ENCODE data around the gene OTUD4.
"Not testable (repeated sequence)": the region's sequence is repeated elsewhere in the genome, so short reads cannot be mapped to it uniquely, and the experiment has no call there.

Gene OTUD4, protein sequence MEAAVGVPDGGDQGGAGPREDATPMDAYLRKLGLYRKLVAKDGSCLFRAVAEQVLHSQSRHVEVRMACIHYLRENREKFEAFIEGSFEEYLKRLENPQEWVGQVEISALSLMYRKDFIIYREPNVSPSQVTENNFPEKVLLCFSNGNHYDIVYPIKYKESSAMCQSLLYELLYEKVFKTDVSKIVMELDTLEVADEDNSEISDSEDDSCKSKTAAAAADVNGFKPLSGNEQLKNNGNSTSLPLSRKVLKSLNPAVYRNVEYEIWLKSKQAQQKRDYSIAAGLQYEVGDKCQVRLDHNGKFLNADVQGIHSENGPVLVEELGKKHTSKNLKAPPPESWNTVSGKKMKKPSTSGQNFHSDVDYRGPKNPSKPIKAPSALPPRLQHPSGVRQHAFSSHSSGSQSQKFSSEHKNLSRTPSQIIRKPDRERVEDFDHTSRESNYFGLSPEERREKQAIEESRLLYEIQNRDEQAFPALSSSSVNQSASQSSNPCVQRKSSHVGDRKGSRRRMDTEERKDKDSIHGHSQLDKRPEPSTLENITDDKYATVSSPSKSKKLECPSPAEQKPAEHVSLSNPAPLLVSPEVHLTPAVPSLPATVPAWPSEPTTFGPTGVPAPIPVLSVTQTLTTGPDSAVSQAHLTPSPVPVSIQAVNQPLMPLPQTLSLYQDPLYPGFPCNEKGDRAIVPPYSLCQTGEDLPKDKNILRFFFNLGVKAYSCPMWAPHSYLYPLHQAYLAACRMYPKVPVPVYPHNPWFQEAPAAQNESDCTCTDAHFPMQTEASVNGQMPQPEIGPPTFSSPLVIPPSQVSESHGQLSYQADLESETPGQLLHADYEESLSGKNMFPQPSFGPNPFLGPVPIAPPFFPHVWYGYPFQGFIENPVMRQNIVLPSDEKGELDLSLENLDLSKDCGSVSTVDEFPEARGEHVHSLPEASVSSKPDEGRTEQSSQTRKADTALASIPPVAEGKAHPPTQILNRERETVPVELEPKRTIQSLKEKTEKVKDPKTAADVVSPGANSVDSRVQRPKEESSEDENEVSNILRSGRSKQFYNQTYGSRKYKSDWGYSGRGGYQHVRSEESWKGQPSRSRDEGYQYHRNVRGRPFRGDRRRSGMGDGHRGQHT

DNA sequence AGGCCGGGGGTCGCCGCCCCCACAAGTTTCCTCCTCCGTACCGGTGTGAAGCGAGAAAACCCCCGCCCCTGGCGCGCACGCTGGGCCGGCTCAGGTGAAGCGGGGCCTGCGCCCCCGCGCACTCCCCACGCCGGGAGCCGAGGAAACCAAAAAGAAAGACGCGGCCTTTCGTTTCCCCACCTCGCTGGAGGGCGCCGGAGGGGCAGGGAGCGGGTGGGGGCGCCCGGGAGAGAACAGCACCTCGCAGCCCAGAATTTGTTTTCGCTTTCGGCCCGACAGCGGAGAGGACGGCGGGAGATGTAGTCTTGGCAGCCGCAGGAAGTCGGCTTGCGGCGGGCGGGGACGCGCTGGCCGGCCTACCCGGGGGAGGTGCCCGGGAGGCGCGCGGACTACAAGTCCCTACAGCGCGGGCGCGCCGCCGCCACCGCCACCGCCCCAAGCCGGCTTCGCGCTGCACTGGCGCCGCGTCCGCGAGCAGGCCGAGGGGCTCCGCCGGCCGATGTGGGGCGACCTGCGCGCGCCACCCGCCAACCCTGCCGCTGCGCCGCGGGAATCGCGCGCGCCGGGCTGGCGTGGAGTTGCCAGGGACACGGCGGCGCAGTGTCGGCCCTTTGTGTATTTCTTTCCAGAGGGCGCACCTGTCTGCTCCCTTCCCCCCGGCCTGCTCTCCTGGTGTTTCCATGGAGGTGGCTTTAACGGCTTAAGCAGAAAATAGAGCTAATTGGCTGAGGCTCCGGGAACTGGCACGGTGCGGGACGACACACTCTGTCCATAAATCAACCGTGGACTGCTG, at the start of gene OTUD4:
OTUD4 (minus strand) TSS at position 292 of the 793 bp plus-strand sequence. CDS start 616 bp downstream, outside the sequence.
- DNase-seq (ENCODE audit: low read depth): peak; percentile 93

DNA sequence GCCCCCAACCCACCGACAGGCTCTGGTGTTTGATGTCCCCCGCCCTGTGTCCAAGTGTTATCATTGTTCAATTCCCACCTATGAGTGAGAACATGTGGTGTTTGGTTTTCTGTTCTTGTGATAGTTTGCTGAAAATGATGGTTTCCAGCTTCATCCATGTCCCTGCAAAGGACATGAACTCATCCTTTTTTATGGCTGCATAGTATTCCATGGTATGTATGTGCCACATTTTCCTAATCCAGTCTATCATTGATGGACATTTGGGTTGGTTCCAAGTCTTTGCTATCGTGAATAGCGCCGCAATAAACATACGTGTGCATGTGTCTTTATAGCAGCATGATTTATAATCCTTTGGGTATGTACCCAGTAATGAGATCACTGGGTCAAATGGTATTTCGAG, 42.8 kb upstream of the OTUD4 start:
- DNase-seq (ENCODE audit: low read depth): not testable (repeated sequence)

DNA sequence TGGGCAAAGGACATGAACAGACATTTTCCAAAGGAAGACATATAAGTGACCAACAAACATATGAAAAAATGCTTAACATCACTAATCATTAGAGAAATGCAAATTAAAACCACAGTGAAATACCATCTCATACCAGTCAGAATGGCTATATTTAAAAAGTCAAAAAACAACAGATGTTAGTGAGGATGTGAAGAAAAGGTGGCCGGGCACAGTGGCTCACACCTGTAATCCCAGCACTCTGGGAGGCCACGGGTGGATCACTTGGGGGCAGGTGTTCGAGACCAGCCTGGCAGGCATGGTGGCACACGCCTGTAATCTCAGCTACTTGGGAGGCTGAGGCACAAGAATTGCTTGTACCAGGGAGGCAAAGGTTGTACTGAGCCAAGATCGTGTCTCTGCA, 41.1 kb upstream of the OTUD4 start:
- not testable (repeated sequence) for DNase-seq (ENCODE audit: low read depth)

DNA sequence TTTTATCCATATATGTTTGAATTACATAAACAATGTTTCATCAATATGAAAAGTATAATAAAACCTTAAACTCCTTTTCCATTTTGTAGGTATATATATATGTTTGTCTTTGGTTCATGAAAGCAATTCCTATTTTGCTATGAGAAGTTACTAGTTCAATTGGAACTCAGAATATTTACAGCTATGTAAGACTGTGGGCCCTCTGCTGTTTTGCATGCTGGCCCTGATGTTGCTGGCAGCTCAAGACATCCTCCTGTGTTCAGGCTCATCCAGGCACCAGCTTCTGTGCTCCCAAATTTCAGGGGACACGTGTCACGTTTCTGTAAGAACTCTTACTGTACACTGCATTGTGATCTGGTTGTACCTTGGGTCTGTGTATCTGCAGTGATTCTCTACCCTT, 38.7 kb upstream of the OTUD4 start:
- no peak for DNase-seq (ENCODE audit: low read depth)

DNA sequence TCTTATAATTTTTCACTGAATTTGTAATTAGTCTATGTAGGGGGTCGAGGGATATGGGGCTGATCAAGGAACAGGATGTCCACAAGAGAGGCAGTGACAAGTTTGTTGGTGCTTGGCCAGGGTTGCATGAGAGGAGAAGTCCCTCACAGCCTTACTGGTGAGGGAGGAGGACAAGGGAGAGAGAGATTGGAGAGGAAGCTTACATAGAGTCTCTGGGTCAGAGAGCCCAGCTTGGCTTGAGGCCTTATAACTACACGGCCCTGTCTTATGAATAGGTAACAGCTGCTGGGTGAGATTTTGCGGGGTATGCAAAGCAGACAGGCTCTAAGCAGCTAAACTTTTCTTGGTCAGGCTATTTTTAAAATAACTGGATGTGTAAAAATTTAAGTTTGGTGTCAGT, 37.9 kb upstream of the OTUD4 start:
- no peak for DNase-seq (ENCODE audit: low read depth)

DNA sequence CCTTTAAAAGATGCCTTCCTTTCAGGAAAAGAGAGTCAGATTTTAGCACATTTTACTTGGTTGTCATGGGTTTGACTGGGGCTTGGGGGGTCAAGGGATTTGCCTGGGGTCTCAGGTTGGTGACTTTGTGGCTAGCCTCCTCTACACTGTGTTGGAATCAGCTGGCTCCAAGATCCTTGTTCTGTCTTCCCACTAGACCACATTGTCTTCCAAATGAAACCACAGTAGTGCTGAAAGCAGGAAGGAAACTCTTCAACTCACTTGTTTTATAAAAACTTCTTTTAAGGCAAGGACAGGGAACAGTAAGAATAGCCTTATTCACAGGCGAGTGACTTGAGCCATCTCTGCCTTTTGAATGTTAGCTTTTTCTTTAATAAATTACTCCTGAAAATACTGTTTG, 37.0 kb upstream of the OTUD4 start:
- DNase-seq (ENCODE audit: low read depth): no peak

DNA sequence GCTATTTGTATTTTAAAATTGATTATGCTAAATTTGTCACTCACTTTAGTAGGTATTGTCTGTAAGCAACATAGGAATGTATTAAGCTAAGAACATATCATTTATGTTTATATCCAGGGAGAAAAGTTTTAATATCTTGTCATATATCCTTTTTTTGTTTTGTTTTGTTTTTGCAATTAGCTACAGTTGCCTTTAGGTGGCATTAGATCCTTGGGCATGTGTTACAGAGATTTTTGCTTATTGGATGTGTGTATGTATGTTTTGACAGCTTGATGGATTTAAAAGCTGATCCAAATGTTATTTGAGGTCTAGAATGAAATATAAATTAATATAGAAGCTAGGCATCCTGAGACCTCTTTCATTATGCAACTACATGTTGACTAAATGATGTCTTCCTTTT, 36.1 kb upstream of the OTUD4 start:
- DNase-seq (ENCODE audit: low read depth): no peak

DNA sequence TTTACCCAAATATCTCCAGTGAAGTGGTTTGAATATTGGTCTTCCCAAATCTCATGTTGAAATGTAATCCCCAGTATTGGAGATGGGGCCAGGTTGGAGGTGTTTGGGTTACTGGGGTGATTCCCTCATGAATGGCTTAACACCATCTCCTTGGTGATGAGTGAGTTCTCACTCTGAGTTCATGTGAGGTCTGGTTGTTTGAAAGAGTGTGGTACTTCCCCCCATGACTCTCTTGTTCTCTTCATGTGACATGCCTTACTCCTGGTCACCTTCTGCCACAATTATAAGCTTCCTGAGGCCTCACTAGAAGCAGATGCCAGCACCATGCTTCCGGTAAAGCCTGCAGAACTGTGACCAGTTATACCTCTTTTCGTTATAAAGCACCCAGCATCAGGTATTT, 32.9 kb upstream of the OTUD4 start:
- DNase-seq (ENCODE audit: low read depth): no peak

DNA sequence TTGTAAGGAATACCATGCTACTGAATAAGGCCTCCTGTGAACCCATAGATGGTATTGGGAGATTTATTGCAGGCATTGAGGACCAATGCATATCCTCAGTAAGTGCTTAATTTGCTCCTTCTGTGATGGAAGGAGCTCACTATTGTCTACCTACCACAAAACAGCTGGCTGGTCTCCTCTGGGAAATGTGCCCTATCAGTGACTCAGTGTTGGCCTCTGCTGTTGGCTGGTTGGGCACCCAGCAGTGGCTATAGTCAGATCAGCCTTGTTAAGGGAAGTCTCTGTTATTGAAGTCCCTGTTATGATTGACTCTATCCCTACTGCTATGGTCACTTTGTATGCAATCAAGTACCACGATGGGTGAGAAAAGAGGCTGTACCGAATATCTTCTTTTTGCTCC, 27.5 kb upstream of the OTUD4 start:
- DNase-seq (ENCODE audit: low read depth): no peak

DNA sequence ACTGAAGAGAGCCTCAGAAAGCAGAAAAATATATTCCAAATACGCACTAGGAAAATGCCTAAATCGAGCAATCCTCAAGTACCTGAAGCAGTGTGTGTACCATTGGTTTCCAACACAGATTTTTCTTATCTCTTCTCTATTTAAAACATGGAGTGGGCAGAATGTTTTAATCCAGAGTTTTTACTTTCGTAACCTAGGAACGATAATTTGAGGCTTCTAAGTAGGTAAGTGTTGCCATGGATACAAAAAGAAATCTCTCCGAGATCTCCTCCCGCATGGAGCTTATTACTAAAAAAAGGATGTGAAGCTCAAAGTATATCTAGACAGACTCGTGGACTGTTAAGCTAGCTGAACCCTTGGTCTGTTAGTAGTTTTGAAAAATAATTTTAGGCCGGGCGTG, 23.0 kb upstream of the OTUD4 start:
- no peak for DNase-seq (ENCODE audit: low read depth)

DNA sequence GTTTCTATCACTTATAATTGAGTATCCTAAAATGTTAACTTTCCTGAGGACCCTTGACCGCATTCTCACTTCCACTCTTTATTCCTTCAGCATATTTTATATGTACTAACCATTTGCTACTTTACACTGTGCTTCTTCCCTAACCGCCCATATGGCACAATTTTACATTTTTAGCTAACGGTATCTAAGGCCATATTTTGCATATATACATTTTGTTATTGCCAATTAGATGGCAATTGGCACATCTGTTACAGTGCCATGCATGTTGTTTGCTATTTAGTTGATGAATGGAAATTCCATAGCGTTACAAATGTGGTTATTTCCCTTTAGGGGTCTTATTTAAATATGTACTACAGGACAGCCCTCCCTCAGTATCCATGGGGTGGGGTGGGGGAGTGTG, 20.0 kb upstream of the OTUD4 start:
- DNase-seq (ENCODE audit: low read depth): no peak

DNA sequence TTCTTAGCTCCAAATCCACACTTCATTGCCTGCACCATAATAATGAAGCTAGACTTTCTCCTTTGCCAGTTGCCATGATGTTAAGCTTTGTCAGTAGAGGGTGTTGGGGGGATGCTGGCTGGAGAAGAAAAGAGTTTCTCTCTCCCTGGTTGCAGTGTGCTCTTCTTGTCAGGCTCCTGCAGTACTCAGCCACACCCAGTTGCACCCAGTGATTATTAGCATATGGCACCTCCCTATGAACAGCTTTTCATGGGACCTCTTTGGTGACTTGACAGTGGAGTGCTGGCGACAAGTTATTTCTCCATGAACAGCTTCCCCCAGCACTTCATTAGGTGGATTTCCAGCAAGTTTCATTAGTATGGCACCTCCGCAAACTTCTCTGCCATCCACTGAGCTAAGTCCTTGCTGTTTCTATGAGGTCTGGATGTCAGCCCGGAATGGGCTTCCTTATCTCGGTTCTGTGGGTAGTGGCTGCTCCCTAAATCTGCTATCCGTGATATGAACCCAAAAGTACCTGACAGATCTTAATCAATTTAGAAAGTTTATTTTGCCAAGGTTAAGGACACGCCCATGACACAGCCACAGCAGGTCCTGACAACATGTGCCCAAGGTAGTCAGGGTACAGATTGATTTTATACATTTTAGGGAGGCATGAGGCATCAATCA, 18.8 kb upstream of the OTUD4 start:
- no peak for DNase-seq (ENCODE audit: low read depth)

DNA sequence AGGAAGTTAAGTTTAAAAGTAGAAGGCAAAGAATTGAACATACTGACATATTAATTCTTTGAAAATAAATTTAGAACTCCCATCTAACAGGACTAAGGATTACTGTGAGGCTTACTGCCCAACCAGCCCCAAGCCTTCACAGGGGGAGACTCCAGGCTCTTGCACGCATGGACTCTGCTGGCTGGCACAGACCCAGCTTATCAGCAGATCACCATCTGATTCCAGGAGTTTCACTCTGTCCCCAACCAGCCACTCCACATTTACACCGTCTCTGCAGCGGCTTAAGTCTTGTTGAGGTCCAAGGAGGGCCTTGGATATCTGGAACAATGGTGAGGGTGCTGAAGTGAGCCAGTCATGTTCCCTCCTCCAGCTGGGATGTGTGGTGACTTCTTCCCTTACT, 16.4 kb upstream of the OTUD4 start:
- DNase-seq (ENCODE audit: low read depth): no peak

DNA sequence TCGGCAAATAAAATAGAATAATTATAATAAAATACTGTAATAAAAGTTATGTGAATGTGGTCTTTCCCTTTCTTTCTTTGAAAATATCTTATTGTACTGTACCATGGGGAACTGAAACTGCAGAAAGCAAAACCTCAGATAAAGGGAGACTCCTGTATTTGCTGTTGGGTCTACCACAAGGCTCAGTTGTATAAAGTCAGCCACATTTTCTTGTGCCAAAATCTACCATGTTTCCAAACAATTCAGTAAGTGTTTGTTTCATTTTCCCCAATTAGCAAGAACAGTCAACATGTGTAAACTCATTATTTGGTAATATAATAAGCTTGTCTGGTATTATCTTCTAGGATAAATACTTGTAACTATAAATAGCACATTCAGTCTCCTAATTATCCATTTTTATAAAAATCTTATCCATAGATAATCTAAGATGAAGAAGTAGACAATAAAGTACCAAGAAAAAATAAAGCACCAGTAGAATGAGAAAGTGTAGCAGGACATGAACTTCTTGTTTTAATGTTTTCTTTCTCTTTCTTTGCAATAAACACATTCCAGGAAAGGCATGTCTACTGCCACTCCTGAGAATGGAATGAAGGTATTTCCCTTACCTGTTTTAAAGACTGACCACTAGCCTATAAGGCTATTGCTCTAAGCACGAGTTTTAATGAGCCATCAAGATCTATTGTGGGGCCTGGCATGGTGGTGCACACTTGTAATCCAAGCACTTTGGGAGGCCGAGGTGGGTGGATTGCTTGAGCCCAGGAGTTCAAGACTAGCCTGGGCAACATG, 15.0 kb upstream of the OTUD4 start:
- no peak for DNase-seq (ENCODE audit: low read depth)

DNA sequence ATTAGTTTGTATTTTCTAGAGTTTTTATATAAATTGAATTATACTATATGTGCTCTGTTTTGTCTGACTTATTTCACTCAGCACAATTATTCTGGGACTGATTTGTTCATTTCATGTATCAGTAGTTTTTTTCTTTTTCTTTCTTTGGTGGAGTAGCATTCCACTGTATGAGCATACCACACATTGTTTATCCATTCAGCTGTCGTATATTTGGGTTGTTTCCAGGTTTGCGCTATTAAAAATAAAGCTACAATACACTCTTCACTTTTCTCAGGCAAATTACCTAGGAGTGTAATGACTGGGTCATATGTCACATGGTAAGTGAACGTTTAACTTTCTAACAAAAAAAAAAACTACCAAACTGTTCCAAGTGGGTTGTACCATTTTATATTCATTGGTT, 9.6 kb upstream of the OTUD4 start:
- DNase-seq (ENCODE audit: low read depth): no peak

DNA sequence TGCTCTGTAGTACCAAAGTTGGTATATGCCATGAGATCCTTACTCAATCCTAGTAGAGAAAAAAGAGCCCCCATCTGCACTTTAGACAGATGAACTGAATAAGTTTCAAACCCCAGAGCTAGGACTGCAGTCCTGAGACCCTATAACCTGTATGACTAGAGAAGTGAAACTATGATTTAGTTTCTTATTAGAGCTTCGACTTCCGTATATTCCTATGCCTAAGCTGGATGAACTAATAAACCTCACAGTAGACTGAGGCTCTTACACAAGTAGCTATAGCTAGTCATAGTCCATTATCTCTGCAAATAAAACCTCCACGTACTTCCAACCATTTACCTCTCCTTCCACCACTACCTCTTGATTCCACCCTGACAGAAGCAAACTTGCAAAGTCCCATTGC, 6.3 kb upstream of the OTUD4 start:
- no peak for DNase-seq (ENCODE audit: low read depth)

DNA sequence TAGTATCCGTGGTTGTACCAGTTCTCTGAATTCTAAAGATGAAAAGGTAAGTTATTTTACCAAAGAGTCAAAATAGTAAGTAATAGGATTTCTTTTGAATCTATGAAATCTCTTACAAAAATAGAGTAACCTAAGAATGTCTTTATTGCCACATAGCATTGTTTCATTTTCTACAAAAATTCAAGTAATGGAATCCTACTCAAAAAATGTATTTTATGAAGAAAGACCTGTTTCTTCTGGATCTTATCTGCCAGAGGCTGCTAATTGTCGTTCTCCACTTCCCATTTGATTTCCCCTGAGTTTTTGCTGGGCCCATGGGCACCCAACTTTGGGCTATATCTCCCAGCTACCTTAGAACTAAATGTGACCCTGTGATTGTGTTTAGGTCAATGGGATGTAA, 3.2 kb upstream of the OTUD4 start:
- DNase-seq (ENCODE audit: low read depth): no peak

DNA sequence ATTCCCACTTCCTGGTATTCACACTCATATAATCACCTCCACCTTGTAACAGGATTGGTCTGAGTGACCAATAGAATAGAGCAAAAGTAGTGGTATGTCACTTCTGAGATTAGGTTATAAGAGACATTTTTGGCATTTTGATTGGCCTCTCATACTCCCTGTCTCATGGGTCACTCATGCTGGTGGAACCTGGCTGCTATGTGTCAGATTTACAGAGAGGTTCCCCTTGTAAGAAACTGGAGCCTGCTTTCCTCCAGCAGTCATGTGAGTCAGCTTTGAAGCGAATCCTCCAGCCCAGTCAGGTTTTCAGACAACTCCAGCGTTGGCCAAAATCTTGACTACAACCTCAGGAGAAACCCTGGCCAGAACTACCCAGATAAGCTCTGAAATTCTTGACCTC, 2.6 kb upstream of the OTUD4 start:
- no peak for DNase-seq (ENCODE audit: low read depth)

DNA sequence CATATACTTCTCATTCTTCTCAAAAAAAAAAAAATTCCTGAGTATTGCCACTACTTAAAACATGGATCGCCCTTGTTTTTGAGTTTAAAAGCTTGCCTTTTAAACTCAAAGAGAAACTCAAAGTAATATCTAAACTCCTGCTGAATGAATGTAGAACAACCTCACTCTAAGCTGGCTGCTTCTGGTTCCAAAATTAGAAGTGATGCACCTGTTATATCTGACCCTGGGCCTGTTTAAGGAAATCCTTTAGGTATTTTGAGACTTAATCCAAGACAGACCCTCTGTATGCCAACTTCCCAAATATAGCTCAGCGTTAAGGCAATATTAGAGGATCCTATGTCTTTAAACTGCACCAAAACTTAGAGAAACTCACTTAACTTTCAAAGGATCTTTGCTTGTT, 1.8 kb upstream of the OTUD4 start:
- no peak for DNase-seq (ENCODE audit: low read depth)

DNA sequence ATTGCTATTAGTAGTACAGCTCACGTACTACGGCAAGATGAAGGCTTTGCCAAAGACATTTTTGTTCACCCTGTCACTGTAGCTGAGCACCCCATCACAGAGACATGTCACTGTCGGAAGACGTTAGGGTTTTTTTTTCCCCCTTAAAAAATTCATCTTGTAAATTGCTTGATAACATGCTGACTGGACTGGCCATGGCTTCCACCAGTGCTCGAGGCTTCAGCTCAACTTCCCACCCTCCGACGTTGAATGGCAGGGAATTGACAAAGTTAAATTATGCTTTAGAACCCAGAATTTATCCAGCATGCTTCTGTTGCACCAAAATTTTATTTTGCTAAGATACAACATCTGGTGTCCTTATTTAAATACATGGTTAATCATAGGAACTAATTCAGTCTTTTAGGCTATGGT, 707 bp upstream of the OTUD4 start:
- DNase-seq (ENCODE audit: low read depth): no peak

DNA sequence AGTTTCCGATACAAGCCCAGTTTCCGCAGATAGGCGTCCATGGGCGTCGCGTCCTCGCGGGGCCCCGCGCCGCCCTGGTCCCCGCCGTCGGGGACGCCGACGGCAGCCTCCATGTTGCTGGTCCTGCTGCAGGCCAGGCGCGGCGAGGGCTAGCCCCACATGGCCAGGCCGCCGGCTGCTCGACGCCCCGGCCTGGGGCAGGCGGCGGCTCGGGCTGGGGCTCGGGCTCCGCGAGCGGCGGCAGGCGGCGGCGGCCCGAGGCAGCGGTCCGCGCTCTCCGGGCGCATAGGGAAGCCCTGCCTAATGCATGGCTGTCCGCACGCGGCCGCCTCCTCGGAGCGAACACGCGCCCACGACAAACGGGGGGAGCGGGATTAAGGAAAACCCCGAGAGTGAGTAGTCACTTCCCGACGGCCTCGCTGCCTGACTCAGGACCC, 510 bp downstream of the OTUD4 start:
- DNase-seq (ENCODE audit: low read depth): not testable (repeated sequence)
